ENCODE results near the gene SLC25A26. TPM values are rescaled to one million over a fixed set of nuclear protein-coding genes. Genes with fewer than 3 reads are reported as not detected.

The SLC25A26 gene
- total RNA-seq, 1 donor from 2014 or later: 18.9 TPM

- DNase-seq (ENCODE audit: low spot score): no peak
- peaks cover 10% of the 10 kb centered on the region for H3K27me3 Mint-ChIP-seq (ENCODE audit: unreplicated experiment)
- peaks cover 4% of the 10 kb centered on the region for H3K36me3 Mint-ChIP-seq (ENCODE audit: low read depth, unreplicated experiment)
- H3K9me3 Mint-ChIP-seq (ENCODE audit: unreplicated experiment): no peaks in the 10 kb centered on the region
- TF ChIP-seq, protein P1, sequence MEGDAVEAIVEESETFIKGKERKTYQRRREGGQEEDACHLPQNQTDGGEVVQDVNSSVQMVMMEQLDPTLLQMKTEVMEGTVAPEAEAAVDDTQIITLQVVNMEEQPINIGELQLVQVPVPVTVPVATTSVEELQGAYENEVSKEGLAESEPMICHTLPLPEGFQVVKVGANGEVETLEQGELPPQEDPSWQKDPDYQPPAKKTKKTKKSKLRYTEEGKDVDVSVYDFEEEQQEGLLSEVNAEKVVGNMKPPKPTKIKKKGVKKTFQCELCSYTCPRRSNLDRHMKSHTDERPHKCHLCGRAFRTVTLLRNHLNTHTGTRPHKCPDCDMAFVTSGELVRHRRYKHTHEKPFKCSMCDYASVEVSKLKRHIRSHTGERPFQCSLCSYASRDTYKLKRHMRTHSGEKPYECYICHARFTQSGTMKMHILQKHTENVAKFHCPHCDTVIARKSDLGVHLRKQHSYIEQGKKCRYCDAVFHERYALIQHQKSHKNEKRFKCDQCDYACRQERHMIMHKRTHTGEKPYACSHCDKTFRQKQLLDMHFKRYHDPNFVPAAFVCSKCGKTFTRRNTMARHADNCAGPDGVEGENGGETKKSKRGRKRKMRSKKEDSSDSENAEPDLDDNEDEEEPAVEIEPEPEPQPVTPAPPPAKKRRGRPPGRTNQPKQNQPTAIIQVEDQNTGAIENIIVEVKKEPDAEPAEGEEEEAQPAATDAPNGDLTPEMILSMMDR (IDR thresholded peaks at IDR 0.05; ENCODE audit: unreplicated experiment): no peak
- no peak overlapping the region for H3K27ac Mint-ChIP-seq (ENCODE audit: unreplicated experiment)
- peaks cover 5% of the 10 kb centered on the region for H3K4me1 Mint-ChIP-seq (ENCODE audit: unreplicated experiment)
- H3K4me3 Mint-ChIP-seq (ENCODE audit: unreplicated experiment): no peak overlapping the region
Observed at GRCh38 chr3:66203275-66203674, 17.5 kb upstream of the SLC25A26 start.

DNA sequence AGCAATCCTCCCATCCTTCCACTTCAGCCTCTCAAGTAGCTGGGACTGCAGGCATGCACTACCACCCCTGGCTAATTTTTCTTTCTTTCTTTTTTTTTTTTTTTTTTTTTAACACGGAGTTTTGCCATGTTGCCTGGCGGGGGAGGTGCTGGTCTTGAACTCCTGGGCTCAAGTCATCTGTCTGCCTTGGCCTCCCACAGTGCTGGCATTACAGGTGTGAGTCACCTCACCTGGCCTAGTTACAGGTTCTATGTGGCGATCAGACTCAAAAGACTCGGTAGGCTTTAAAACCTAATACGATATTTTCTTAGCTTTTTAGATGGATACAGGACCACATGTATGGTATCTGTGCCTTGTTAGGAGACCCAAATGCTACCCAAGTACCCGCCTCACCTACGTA, 14.0 kb upstream of the SLC25A26 start:
- Mint-ChIP-seq H3K4me3 (ENCODE audit: unreplicated experiment) (no peak overlapping the region), H3K9me3 (ENCODE audit: unreplicated experiment) (no peaks in the 10 kb centered on the region), H3K27me3 (ENCODE audit: unreplicated experiment) (no peaks in the 10 kb centered on the region), H3K4me1 (ENCODE audit: unreplicated experiment) (no peaks in the 10 kb centered on the region), H3K27ac (ENCODE audit: unreplicated experiment) (no peak overlapping the region), H3K36me3 (ENCODE audit: low read depth, unreplicated experiment) (no peaks in the 10 kb centered on the region)
- TF ChIP-seq, protein P1 (IDR thresholded peaks at IDR 0.05; ENCODE audit: unreplicated experiment): no peak
- no peak for DNase-seq (ENCODE audit: low spot score)

DNA sequence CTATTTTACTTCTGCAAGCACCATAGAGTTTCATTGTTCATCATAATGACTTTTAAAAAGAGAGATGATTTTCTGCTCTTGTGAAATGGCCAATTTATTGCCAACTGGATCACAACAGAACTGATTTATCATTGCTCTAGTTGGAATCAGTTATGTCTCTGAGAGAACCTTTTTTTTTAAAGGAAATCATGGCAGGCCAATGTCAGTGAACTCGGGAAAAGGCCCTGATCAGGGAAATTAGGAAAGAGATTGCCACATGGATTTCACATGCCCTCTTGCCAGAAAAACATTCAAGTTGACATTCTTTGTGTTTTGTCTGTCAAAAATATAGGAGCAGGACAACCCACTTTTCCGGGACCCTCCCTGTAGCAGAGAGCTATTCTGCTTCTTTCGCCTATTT, 12.6 kb upstream of the SLC25A26 start:
- Mint-ChIP-seq H3K9me3 (ENCODE audit: unreplicated experiment) (no peaks in the 10 kb centered on the region), H3K27ac (ENCODE audit: unreplicated experiment) (no peak overlapping the region), H3K36me3 (ENCODE audit: low read depth, unreplicated experiment) (no peaks in the 10 kb centered on the region), H3K27me3 (ENCODE audit: unreplicated experiment) (no peaks in the 10 kb centered on the region), H3K4me3 (ENCODE audit: unreplicated experiment) (no peak overlapping the region), H3K4me1 (ENCODE audit: unreplicated experiment) (no peaks in the 10 kb centered on the region)
- DNase-seq (ENCODE audit: low spot score): no peak
- TF ChIP-seq, protein P1 (IDR thresholded peaks at IDR 0.05; ENCODE audit: unreplicated experiment): no peak

DNA sequence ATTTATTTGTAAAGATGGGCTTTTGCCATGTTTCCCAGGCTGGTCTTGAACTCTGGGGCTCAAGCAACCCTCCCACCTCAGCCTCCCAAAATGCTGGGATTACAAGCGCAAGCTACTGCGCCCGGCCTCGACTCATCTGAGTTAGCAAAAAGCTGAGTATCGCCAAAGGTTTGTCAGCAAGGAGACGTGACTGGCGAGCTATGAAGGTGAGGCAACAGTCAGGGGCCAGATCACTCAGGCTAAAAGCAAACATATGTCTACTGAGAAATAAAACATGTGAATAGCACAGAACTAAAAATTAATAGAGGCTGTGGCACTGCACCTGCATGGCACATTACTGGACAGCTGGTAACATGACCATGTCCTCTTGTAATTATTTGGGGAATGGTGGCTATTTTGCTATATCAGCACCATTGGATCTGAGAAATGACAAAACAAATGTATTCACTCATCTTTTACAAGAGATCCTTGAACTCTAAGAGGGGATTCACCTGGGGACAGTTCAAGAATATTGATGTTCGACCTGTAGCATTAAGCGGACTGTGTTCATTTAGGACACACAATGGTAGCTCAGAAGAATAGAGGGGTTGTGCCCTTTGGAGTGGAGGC, 10.0 kb upstream of the SLC25A26 start:
- Mint-ChIP-seq H3K9me3 (ENCODE audit: unreplicated experiment) (no peaks in the 10 kb centered on the region), H3K36me3 (ENCODE audit: low read depth, unreplicated experiment) (no peaks in the 10 kb centered on the region), H3K4me1 (ENCODE audit: unreplicated experiment) (no peaks in the 10 kb centered on the region), H3K27ac (ENCODE audit: unreplicated experiment) (no peak overlapping the region), H3K27me3 (ENCODE audit: unreplicated experiment) (no peaks in the 10 kb centered on the region), H3K4me3 (ENCODE audit: unreplicated experiment) (no peak overlapping the region)
- DNase-seq (ENCODE audit: low spot score): no peak
- TF ChIP-seq, protein P1 (IDR thresholded peaks at IDR 0.05; ENCODE audit: unreplicated experiment): no peak

GRCh38 chr3:66211779-66212178, 9.0 kb upstream of the SLC25A26 start:
- Mint-ChIP-seq H3K36me3 (ENCODE audit: low read depth, unreplicated experiment) (no peaks in the 10 kb centered on the region), H3K4me3 (ENCODE audit: unreplicated experiment) (no peak overlapping the region), H3K9me3 (ENCODE audit: unreplicated experiment) (no peaks in the 10 kb centered on the region), H3K27ac (ENCODE audit: unreplicated experiment) (no peak overlapping the region), H3K27me3 (ENCODE audit: unreplicated experiment) (no peaks in the 10 kb centered on the region), H3K4me1 (ENCODE audit: unreplicated experiment) (no peaks in the 10 kb centered on the region)
- TF ChIP-seq, protein P1 (IDR thresholded peaks at IDR 0.05; ENCODE audit: unreplicated experiment): no peak
- DNase-seq (ENCODE audit: low spot score): no peak

Measured in endothelial cell (in vitro differentiated cells).